Gastroesophageal sphincter (tissue), 4 donors: Measurements from ENCODE around the gene SLC9A7. TPM values are rescaled to one million over a fixed set of nuclear protein-coding genes. Genes with fewer than 3 reads are reported as not detected.

Experiments used
- ATAC-seq: fragments of 150-250 bp; one replicate; pipeline ENCODE4 v1.9.1; 2016; ENCODE audit warnings: mild to moderate bottlenecking, moderate library complexity
- H3K27ac ChIP-seq, 4 donors: fragments of 200-600 bp; sonication (generic) in 3 of 4; 1 replicate in 3 of 4; 2 replicates in 1 of 4; pipeline ENCODE4 v1.5.1; 2016 to 2019
- H3K27me3 ChIP-seq: fragments of 200-600 bp; sonication (generic); one replicate; pipeline ENCODE4 v1.5.1; 2019
- H3K36me3 ChIP-seq, 2 donors: fragments of 200-600 bp; sonication (generic); one replicate each; pipeline ENCODE4 v1.5.1; 2019; ENCODE audit warnings: control low read depth in 1 of 2
- H3K4me1 ChIP-seq, 3 donors: fragments of 200-600 bp; sonication (generic); 1 replicate in 2 of 3; 2 replicates in 1 of 3; pipeline ENCODE4 v1.5.1; 2016 to 2019; ENCODE audit warnings: control low read depth in 2 of 3
- H3K4me3 ChIP-seq, 2 donors: fragments of 200-600 bp; sonication (generic); one replicate each; pipeline ENCODE4 v1.5.1; 2019; ENCODE audit warnings: mild to moderate bottlenecking in 1 of 2, moderate library complexity in 1 of 2
- H3K9me3 ChIP-seq, 3 donors: fragments of 200-600 bp; sonication (generic); one replicate each; pipeline ENCODE4 v1.5.1; 2017 to 2019; ENCODE audit warnings: control low read depth in 2 of 3
- EP300 ChIP-seq: sonication (generic); formaldehyde crosslinking; IDR thresholded peaks from one replicate; pipeline ENCODE4 v1.6.1; 2017; ENCODE audit warnings: antibody characterized with exemption, mild to moderate bottlenecking
- POLR2A ChIP-seq, 2 donors: fragments of 450-650 bp; IDR thresholded peaks; one replicate each; pipeline ENCODE4 v1.6.1; 2017; ENCODE audit warnings: antibody characterized with exemption in 2 of 2, mild to moderate bottlenecking in 2 of 2, moderate library complexity in 1 of 2
- POLR2AphosphoS5 ChIP-seq: sonication (generic); formaldehyde crosslinking; IDR thresholded peaks from one replicate; pipeline ENCODE4 v1.6.1; 2017; ENCODE audit warnings: antibody characterized with exemption
- WGBS, 2 donors: methylation state at CpG; one replicate each; pipeline ENCODE4 v1.1.5; 2018; ENCODE audit warnings: low coverage in 1 of 2; 5-methylcytosine and 5-hydroxymethylcytosine counted together
- total RNA-seq, 4 donors: library from RNA; depleted of rRNA; stranded (reverse); fragments of >200 nt; gene quantifications; one replicate each; pipeline ENCODE4 v1.1.0, GENCODE V29; 2016
- TF ChIP-seq, protein P1 (sequence below), 4 experiments: fragments of 200-600 bp in 2 of 4; fragments of 450-650 bp in 2 of 4; sonication (generic) in 1 of 4; IDR thresholded peaks; one replicate each; pipeline ENCODE4 v1.5.1; 2017 to 2019; ENCODE audit warnings: antibody characterized with exemption in 4 of 4, mild to moderate bottlenecking in 2 of 4, moderate library complexity in 2 of 4

The SLC9A7 gene
- total RNA-seq, 4 donors from 2014 or later = 3.5 to 6.1 (median 4.2) TPM

- WGBS, 2 donors = 44% methylated on average over 2 of the region's 3 CpGs; no CpG with 5 or more reads in 1 of the 2 donors
- no peaks in the 10 kb centered on the region for H3K36me3 ChIP-seq
- peak overlapping the region in 1 of 2 donors; percentile 59 for H3K4me3 ChIP-seq
- peaks cover 9% of the 10 kb centered on the region for H3K27me3 ChIP-seq
- H3K9me3 ChIP-seq = no peaks in the 10 kb centered on the region
- TF ChIP-seq POLR2A (IDR thresholded peaks at IDR 0.05) = no peak
- ATAC-seq = peak; percentile 34
- H3K4me1 ChIP-seq = peaks cover 0 to 15% (median 0%) of the 10 kb centered on the region in 3 donors
- peak overlapping the region in 3 of 4 donors; percentile 72 to 76 (median 72) for H3K27ac ChIP-seq
Observed at GRCh38 chrX:46576458-46576857, 182.5 kb downstream of the SLC9A7 start.

GRCh38 chrX:46575991-46576392 lies 182.9 kb downstream of the SLC9A7 start:
- 20 to 58% methylated on average over 1 to 3 of the region's 6 CpGs for WGBS, 2 donors
- H3K36me3 ChIP-seq = no peaks in the 10 kb centered on the region
- H3K27me3 ChIP-seq = peaks cover 9% of the 10 kb centered on the region
- H3K4me3 ChIP-seq = peak overlapping the region; percentile 56 to 59
- peak overlapping the region in 3 of 4 donors; percentile 72 to 76 (median 72) for H3K27ac ChIP-seq
- H3K4me1 ChIP-seq = peaks cover 0 to 15% (median 0%) of the 10 kb centered on the region in 3 donors
- H3K9me3 ChIP-seq = no peaks in the 10 kb centered on the region
- TF ChIP-seq POLR2A (IDR thresholded peaks at IDR 0.05) = no peak
- TF ChIP-seq POLR2AphosphoS5 = no peak
- TF ChIP-seq EP300 = no peak
- TF ChIP-seq, protein P1, sequence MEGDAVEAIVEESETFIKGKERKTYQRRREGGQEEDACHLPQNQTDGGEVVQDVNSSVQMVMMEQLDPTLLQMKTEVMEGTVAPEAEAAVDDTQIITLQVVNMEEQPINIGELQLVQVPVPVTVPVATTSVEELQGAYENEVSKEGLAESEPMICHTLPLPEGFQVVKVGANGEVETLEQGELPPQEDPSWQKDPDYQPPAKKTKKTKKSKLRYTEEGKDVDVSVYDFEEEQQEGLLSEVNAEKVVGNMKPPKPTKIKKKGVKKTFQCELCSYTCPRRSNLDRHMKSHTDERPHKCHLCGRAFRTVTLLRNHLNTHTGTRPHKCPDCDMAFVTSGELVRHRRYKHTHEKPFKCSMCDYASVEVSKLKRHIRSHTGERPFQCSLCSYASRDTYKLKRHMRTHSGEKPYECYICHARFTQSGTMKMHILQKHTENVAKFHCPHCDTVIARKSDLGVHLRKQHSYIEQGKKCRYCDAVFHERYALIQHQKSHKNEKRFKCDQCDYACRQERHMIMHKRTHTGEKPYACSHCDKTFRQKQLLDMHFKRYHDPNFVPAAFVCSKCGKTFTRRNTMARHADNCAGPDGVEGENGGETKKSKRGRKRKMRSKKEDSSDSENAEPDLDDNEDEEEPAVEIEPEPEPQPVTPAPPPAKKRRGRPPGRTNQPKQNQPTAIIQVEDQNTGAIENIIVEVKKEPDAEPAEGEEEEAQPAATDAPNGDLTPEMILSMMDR (IDR thresholded peaks at IDR 0.05) = no peak
- ATAC-seq = peak; percentile 37

DNA sequence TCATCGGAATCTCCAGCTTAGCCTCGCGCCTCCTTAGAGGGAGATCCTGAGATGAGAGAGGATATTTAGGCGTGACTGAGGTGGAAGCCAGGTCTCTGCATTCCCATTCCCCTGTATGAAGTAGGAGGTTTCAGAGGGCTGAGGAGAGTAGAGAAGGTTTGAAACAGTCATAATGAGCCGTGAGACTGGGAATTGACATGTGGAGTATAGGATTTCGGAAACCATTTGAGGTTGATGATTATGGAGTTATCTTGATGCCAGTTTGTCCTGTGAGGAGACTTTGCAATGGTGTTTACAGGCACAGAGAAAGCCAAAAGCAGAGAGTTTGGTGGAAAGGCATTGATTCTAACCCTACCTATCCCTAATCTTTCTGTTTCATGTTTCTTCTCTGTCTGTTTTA lies 183.3 kb downstream of the SLC9A7 start:
- H3K27ac ChIP-seq = peak overlapping the region in 3 of 4 donors; percentile 72 to 76 (median 72)
- H3K27me3 ChIP-seq = peaks cover 9% of the 10 kb centered on the region
- peaks cover 0 to 15% (median 0%) of the 10 kb centered on the region in 3 donors for H3K4me1 ChIP-seq
- no peak for ATAC-seq
- no peaks in the 10 kb centered on the region for H3K36me3 ChIP-seq
- TF ChIP-seq POLR2AphosphoS5 (no peak), EP300 (no peak), POLR2A (IDR thresholded peaks at IDR 0.05) (no peak)
- TF ChIP-seq, protein P1 (IDR thresholded peaks at IDR 0.05) = no peak
- peak overlapping the region; percentile 56 to 59 for H3K4me3 ChIP-seq
- WGBS, 2 donors = 40 to 60% methylated on average over 1 to 2 of the region's 6 CpGs
- no peaks in the 10 kb centered on the region for H3K9me3 ChIP-seq

- Histone ChIP-seq H3K27me3 (peaks cover 9% of the 10 kb centered on the region), H3K9me3 (no peaks in the 10 kb centered on the region), H3K4me3 (peak overlapping the region; percentile 56 to 59), H3K4me1 (peaks cover 0 to 15% (median 0%) of the 10 kb centered on the region in 3 donors), H3K36me3 (no peaks in the 10 kb centered on the region), H3K27ac (peak overlapping the region in 3 of 4 donors; percentile 72 to 76 (median 72))
- ATAC-seq = no peak
- whole genome bisulfite sequencing, 2 donors = no CpG with 5 or more reads among the region's 90 CpGs
- no peak for TF ChIP-seq POLR2A (IDR thresholded peaks at IDR 0.05)
- TF ChIP-seq, protein P1 (IDR thresholded peaks at IDR 0.05) = peak in 1 of 4 experiments; percentile 8
Observed at GRCh38 chrX:46574774-46575381, 184.0 kb downstream of the SLC9A7 start.

DNA sequence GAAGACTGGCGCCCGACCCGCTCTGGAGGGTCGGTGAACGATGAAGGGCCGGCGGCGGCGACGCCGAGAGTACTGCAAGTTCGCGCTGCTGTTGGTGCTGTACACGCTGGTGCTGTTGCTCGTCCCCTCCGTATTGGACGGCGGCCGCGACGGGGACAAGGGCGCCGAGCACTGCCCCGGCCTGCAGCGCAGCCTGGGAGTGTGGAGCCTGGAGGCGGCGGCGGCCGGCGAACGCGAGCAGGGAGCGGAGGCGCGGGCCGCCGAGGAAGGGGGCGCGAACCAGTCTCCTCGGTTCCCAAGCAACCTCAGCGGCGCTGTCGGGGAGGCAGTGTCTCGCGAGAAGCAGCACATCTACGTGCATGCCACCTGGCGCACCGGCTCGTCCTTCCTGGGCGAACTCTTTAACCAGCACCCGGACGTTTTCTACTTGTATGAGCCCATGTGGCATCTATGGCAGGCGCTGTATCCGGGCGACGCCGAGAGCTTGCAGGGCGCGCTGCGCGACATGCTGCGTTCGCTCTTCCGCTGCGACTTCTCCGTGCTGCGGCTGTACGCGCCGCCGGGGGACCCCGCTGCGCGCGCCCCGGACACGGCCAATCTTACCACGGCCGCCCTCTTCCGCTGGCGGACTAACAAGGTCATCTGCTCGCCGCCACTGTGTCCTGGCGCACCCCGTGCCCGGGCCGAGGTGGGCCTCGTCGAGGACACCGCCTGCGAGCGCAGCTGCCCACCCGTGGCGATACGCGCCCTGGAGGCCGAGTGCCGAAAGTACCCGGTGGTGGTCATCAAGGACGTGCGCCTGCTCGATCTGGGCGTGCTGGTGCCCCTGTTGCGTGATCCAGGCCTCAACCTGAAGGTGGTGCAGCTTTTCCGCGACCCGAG lies 184.8 kb downstream of the SLC9A7 start:
- H3K27me3 ChIP-seq = peaks cover 9% of the 10 kb centered on the region
- H3K4me1 ChIP-seq = peaks cover 0 to 15% (median 0%) of the 10 kb centered on the region in 3 donors
- H3K4me3 ChIP-seq = peak overlapping the region; percentile 56 to 59
- H3K9me3 ChIP-seq = no peaks in the 10 kb centered on the region
- peak overlapping the region in 3 of 4 donors; percentile 72 to 76 (median 72) for H3K27ac ChIP-seq
- 25% methylated on average over 4 of the region's 107 CpGs; no CpG with 5 or more reads in 1 of the 2 donors for WGBS, 2 donors
- no peak for TF ChIP-seq POLR2AphosphoS5
- TF ChIP-seq EP300 = no peak
- TF ChIP-seq POLR2A (IDR thresholded peaks at IDR 0.05) = no peak
- TF ChIP-seq, protein P1 (IDR thresholded peaks at IDR 0.05) = no peak
- no peaks in the 10 kb centered on the region for H3K36me3 ChIP-seq
- peak; percentile 36 for ATAC-seq
